SU-DHL-6 (cell line): ENCODE data around the gene RAB36.

Experiments used
- H2AFZ ChIP-seq: fragments of 200-600 bp; sonication (generic); 2 replicates; pipeline ENCODE4 v1.6.1; 2014; ENCODE audit warnings: low read depth, mild to moderate bottlenecking, moderate library complexity, mixed read lengths, antibody characterized with exemption, low read length; ENCODE audit not compliant: severe bottlenecking
- H3F3A ChIP-seq: fragments of 200-600 bp; shearing (Covaris generic); 2 replicates; pipeline ENCODE4 v1.6.0; 2016; ENCODE audit warnings: antibody characterized with exemption, mild to moderate bottlenecking; ENCODE audit not compliant: insufficient read depth
- H3K27ac ChIP-seq: fragments of 200-600 bp; sonication (generic); 2 replicates; pipeline ENCODE4 v1.5.1; 2016; ENCODE audit warnings: low read depth, mild to moderate bottlenecking, low read length, moderate library complexity, mixed read lengths
- H3K27me3 ChIP-seq: fragments of 200-600 bp; sonication (generic), shearing (Covaris generic); 2 replicates; pipeline ENCODE4 v1.6.0; 2014; ENCODE audit warnings: mild to moderate bottlenecking, low read length
- H3K36me3 ChIP-seq: fragments of 200-600 bp; sonication (generic); 2 replicates; pipeline ENCODE4 v1.6.1; 2014; ENCODE audit warnings: mild to moderate bottlenecking, low read length, mixed read lengths
- H3K4me2 ChIP-seq: fragments of 300-600, 200-600 bp; shearing (Covaris generic), sonication (generic); 2 replicates; pipeline ENCODE4 v1.6.0; 2014; ENCODE audit warnings: low read length, low read depth, mild to moderate bottlenecking; ENCODE audit not compliant: poor library complexity, severe bottlenecking
- H3K4me3 ChIP-seq: fragments of 200-600 bp; sonication (generic); 2 replicates; pipeline ENCODE4 v1.5.1; 2014; ENCODE audit warnings: antibody characterized with exemption, low read length, mild to moderate bottlenecking, mixed read lengths; ENCODE audit not compliant: insufficient read depth, poor library complexity, severe bottlenecking
- H3K79me2 ChIP-seq: fragments of 200-600 bp; sonication (generic); 2 replicates; pipeline ENCODE4 v1.6.1; 2014; ENCODE audit warnings: mild to moderate bottlenecking, low read length, moderate library complexity; ENCODE audit not compliant: insufficient read depth
- H3K9ac ChIP-seq: fragments of 200-600 bp; sonication (generic); 2 replicates; pipeline ENCODE4 v1.7.0; 2014; ENCODE audit warnings: mild to moderate bottlenecking, low read length
- H3K9me2 ChIP-seq: fragments of 200-600 bp; sonication (generic); replicated peaks from 2 replicates; pipeline ENCODE4 v1.6.1; 2014; ENCODE audit warnings: low read length; ENCODE audit not compliant: insufficient read depth
- H3K9me3 ChIP-seq: fragments of 200-600 bp; sonication (generic); 2 replicates; pipeline ENCODE4 v1.6.1; 2014; ENCODE audit warnings: low read length, mixed read lengths; ENCODE audit not compliant: insufficient read depth
- H4K20me1 ChIP-seq: fragments of 200-600 bp; sonication (generic); 2 replicates; pipeline ENCODE4 v1.6.1; 2014; ENCODE audit warnings: low read depth, mild to moderate bottlenecking, antibody characterized with exemption, low read length, moderate library complexity, mixed read lengths
- CTCF ChIP-seq: fragments of 200-600 bp; sonication (generic); IDR thresholded peaks from one replicate; pipeline ENCODE4 v1.5.1; 2017; ENCODE audit warnings: antibody characterized with exemption, mild to moderate bottlenecking, low read length, moderate library complexity; ENCODE audit not compliant: insufficient read depth, poor library complexity, severe bottlenecking
- EZH2phosphoT487 ChIP-seq: fragments of 200-600 bp; sonication (generic), shearing (Covaris generic); conservative IDR thresholded peaks from 2 replicates; pipeline ENCODE4 v1.6.1; 2018; ENCODE audit warnings: mild to moderate bottlenecking, antibody characterized with exemption, low read length, moderate library complexity, mixed read lengths

The RAB36 gene

GRCh38 chr22:23100124-23100801 lies 45.0 kb upstream of the RAB36 start:
- H4K20me1 ChIP-seq, result no peaks in the 10 kb centered on the region
- no peaks in the 10 kb centered on the region for H3F3A ChIP-seq
- no peak overlapping the region for H3K27ac ChIP-seq
- no peaks in the 10 kb centered on the region for H3K36me3 ChIP-seq
- H3K9ac ChIP-seq, result no peak overlapping the region
- H2AFZ ChIP-seq, result no peak overlapping the region
- H3K4me2 ChIP-seq, result no peak overlapping the region
- no peaks in the 10 kb centered on the region for H3K9me2 ChIP-seq
- H3K4me3 ChIP-seq, result no peak overlapping the region
- TF ChIP-seq EZH2phosphoT487 (no peak), CTCF (no peak)
- no peaks in the 10 kb centered on the region for H3K79me2 ChIP-seq
- no peaks in the 10 kb centered on the region for H3K9me3 ChIP-seq
- no peaks in the 10 kb centered on the region for H3K27me3 ChIP-seq

- H3K36me3 ChIP-seq, result no peaks in the 10 kb centered on the region
Observed at GRCh38 chr22:23101524-23101923, 43.8 kb upstream of the RAB36 start.

GRCh38 chr22:23102002-23102655 lies 43.1 kb upstream of the RAB36 start:
- no peaks in the 10 kb centered on the region for H3K9me2 ChIP-seq
- no peaks in the 10 kb centered on the region for H3K79me2 ChIP-seq
- no peak overlapping the region for H3K4me2 ChIP-seq
- H3K9ac ChIP-seq, result no peak overlapping the region
- H3K27ac ChIP-seq, result no peak overlapping the region
- no peaks in the 10 kb centered on the region for H3K9me3 ChIP-seq
- no peak overlapping the region for H2AFZ ChIP-seq
- H3K4me3 ChIP-seq, result no peak overlapping the region
- TF ChIP-seq CTCF, result no peak
- no peak for TF ChIP-seq EZH2phosphoT487
- no peaks in the 10 kb centered on the region for H3K36me3 ChIP-seq
- H3K27me3 ChIP-seq, result no peaks in the 10 kb centered on the region
- no peaks in the 10 kb centered on the region for H4K20me1 ChIP-seq
- H3F3A ChIP-seq, result no peaks in the 10 kb centered on the region

More at GRCh38 chr22:23101524-23101923, 43.8 kb upstream of the RAB36 start:
- H2AFZ ChIP-seq, result no peak overlapping the region
- H3K27me3 ChIP-seq, result no peaks in the 10 kb centered on the region
- H3K4me2 ChIP-seq, result no peak overlapping the region
- H4K20me1 ChIP-seq, result no peaks in the 10 kb centered on the region
- no peaks in the 10 kb centered on the region for H3K9me3 ChIP-seq
- no peaks in the 10 kb centered on the region for H3K79me2 ChIP-seq
- no peaks in the 10 kb centered on the region for H3K9me2 ChIP-seq
- H3K4me3 ChIP-seq, result no peak overlapping the region
- H3K27ac ChIP-seq, result no peak overlapping the region
- H3F3A ChIP-seq, result no peaks in the 10 kb centered on the region
- TF ChIP-seq EZH2phosphoT487 (no peak), CTCF (no peak)
- H3K9ac ChIP-seq, result no peak overlapping the region
